HCT116 (cell line): ENCODE data around the gene MTREX. TPM values are rescaled to one million over a fixed set of nuclear protein-coding genes. Genes with fewer than 3 reads are reported as not detected.

Experiments used
- ATAC-seq: fragments of 200-7000 bp; cut with Tn5 transposase; 2 replicates; pipeline ENCODE4 v1.9.1; 2020; ENCODE audit warnings: mild to moderate bottlenecking, moderate library complexity
- BruUV-seq: library from RNA; stranded (reverse); fragments of 400-500 nt; replicated peaks from 2 replicates; lab custom pipeline; 2021; lab: Mats Ljungman, UMichigan
- CTCF ChIA-PET: fragments of 300-600 bp; sonication (Branson Sonifier 250); formaldehyde crosslinking; loops from one replicate; lab custom pipeline; 2021; ENCODE audit warnings: antibody characterized with exemption; lab: Charles Lee
- POLR2A ChIA-PET: fragments of 300-600, 350-600 bp; sonication (Branson Sonifier 250); formaldehyde crosslinking; loops from one replicate; lab custom pipeline; 2021; ENCODE audit warnings: antibody characterized with exemption; lab: Charles Lee
- RAD21 ChIA-PET, 2 experiments: fragments of 300-600 bp; sonication (Branson Sonifier 250); formaldehyde crosslinking; loops; one replicate each; lab custom pipeline; 2023; ENCODE audit warnings: low total read pairs in 2 of 2; ENCODE audit not compliant: uncharacterized antibody in 2 of 2, unreplicated experiment in 2 of 2, low non-redundant PET in 1 of 2; lab: Charles Lee
- DNase-seq: peaks from one replicate; pipeline ENCODE4 v3.0.0-alpha.2; 2010; ENCODE audit warnings: low read depth, low spot score
- H2AFZ ChIP-seq: fragments of 200-600 bp; shearing (Covaris generic), sonication (generic); 2 replicates; pipeline ENCODE4 v1.6.1; 2017; ENCODE audit warnings: low read depth, mixed run types, mixed read lengths, antibody characterized with exemption, low read length; ENCODE audit not compliant: poor library complexity, severe bottlenecking
- H3K27ac ChIP-seq: 2 replicates; pipeline ENCODE4 v1.5.1; 2012; ENCODE audit warnings: low read depth, low read length
- H3K27me3 ChIP-seq: fragments of 200-600 bp; sonication (generic); 2 replicates; pipeline ENCODE4 v1.6.1; 2016; ENCODE audit warnings: mixed run types, low read length, mixed read lengths; ENCODE audit not compliant: insufficient read depth
- H3K36me3 ChIP-seq, 2 experiments: fragments of 200-500 bp in 1 of 2; fragments of 200-600 bp in 1 of 2; sonication (Bioruptor generic) in 1 of 2; sonication (generic) in 1 of 2; 2 replicates each; pipeline versions ENCODE4 v1.5.1 to v1.6.1; 2014 to 2016; ENCODE audit warnings: low read length in 2 of 2, inconsistent platforms in 1 of 2, mixed read lengths in 1 of 2, mixed run types in 1 of 2; ENCODE audit not compliant: insufficient read depth in 2 of 2, control insufficient read depth in 1 of 2
- H3K4me1 ChIP-seq, 2 experiments: fragments of 200-600 bp in 1 of 2; sonication (generic) in 1 of 2; 2 replicates each; pipeline versions ENCODE4 v1.5.1 to v1.6.1; 2012 to 2017; ENCODE audit warnings: low read length in 2 of 2, inconsistent platforms in 1 of 2, mild to moderate bottlenecking in 1 of 2, mixed read lengths in 1 of 2, mixed run types in 1 of 2, moderate library complexity in 1 of 2; ENCODE audit not compliant: insufficient read depth in 2 of 2, control insufficient read depth in 1 of 2
- H3K4me2 ChIP-seq: fragments of 200-600 bp; sonication (generic); 2 replicates; pipeline ENCODE4 v1.6.1; 2017; ENCODE audit warnings: mixed run types, low read length, mixed read lengths
- H3K4me3 ChIP-seq, 2 experiments: fragments of 200-600 bp in 1 of 2; sonication (generic) in 1 of 2; replicated peaks in 1 of 2; 2 replicates each; pipeline ENCODE4 v1.5.1; 2011 to 2016; ENCODE audit warnings: low read length in 2 of 2, control low read depth in 1 of 2, low read depth in 1 of 2, mild to moderate bottlenecking in 1 of 2, mixed read lengths in 1 of 2, mixed run types in 1 of 2
- H3K79me2 ChIP-seq: fragments of 200-600 bp; sonication (generic); 2 replicates; pipeline ENCODE4 v1.6.1; 2017; ENCODE audit warnings: mild to moderate bottlenecking, mixed run types, low read length, moderate library complexity, mixed read lengths; ENCODE audit not compliant: insufficient read depth
- H3K9ac ChIP-seq: fragments of 200-600 bp; sonication (generic); 2 replicates; pipeline ENCODE4 v1.6.1; 2016; ENCODE audit warnings: low read length, mixed read lengths
- H3K9me2 ChIP-seq: fragments of 200-600 bp; sonication (generic), shearing (Covaris generic); 2 replicates; pipeline ENCODE4 v1.6.1; 2017; ENCODE audit warnings: mixed run types, mild to moderate bottlenecking, moderate library complexity; ENCODE audit not compliant: insufficient read depth
- H3K9me3 ChIP-seq, 2 experiments: fragments of 200-500 bp in 1 of 2; fragments of 200-600 bp in 1 of 2; sonication (Bioruptor generic) in 1 of 2; sonication (generic) in 1 of 2; 2 replicates each; pipeline ENCODE4 v1.6.1; 2014 to 2017; ENCODE audit warnings: low read length in 2 of 2, mixed read lengths in 2 of 2, inconsistent platforms in 1 of 2, low read depth in 1 of 2, mild to moderate bottlenecking in 1 of 2, mixed run types in 1 of 2, moderate library complexity in 1 of 2; ENCODE audit not compliant: control insufficient read depth in 1 of 2, insufficient read depth in 1 of 2
- H4K20me1 ChIP-seq: fragments of 200-600 bp; sonication (generic), shearing (Covaris generic); 2 replicates; pipeline ENCODE4 v1.6.1; 2017; ENCODE audit warnings: mixed run types, mild to moderate bottlenecking, moderate library complexity; ENCODE audit not compliant: insufficient read depth
- CEBPB ChIP-seq: IDR thresholded peaks from 2 replicates; pipeline ENCODE4 v1.6.1; 2012; ENCODE audit warnings: low read depth
- CTCF ChIP-seq, 3 experiments: fragments of 200-600 bp in 1 of 3; sonication (generic) in 1 of 3; IDR thresholded peaks in 2 of 3; conservative IDR thresholded peaks in 1 of 3; 2 replicates each; pipeline ENCODE4 v1.5.1; 2012 to 2017; ENCODE audit warnings: low read depth in 2 of 3, low read length in 2 of 3, antibody characterized with exemption in 1 of 3, borderline replicate concordance in 1 of 3, control low read depth in 1 of 3, mild to moderate bottlenecking in 1 of 3, mixed read lengths in 1 of 3, mixed run types in 1 of 3, moderate library complexity in 1 of 3; ENCODE audit not compliant: insufficient read depth in 1 of 3
- EGR1 ChIP-seq: IDR thresholded peaks from 2 replicates; pipeline ENCODE4 v1.6.1; 2012; ENCODE audit warnings: low read depth
- EZH2 ChIP-seq: fragments of 200-600 bp; sonication (generic); IDR thresholded peaks from 2 replicates; pipeline ENCODE4 v1.6.1; 2017; ENCODE audit warnings: antibody characterized with exemption, mixed run types
- EZH2phosphoT487 ChIP-seq: fragments of 200-600 bp; IDR thresholded peaks from 2 replicates; pipeline ENCODE4 v1.6.1; 2018; ENCODE audit warnings: antibody characterized with exemption, borderline replicate concordance
- FOSL1 ChIP-seq: IDR thresholded peaks from 2 replicates; pipeline ENCODE4 v1.6.1; 2012; ENCODE audit warnings: low read depth
- MAX ChIP-seq: IDR thresholded peaks from 2 replicates; pipeline ENCODE4 v1.6.1; 2012
- POLR2A ChIP-seq: IDR thresholded peaks from 2 replicates; pipeline ENCODE4 v1.7.0; 2011; ENCODE audit warnings: borderline replicate concordance; ENCODE audit not compliant: insufficient read depth, insufficient read length; ENCODE audit errors: extremely low read depth
- POLR2AphosphoS5 ChIP-seq: IDR thresholded peaks from 2 replicates; pipeline ENCODE4 v1.6.1; 2011; ENCODE audit warnings: mild to moderate bottlenecking, low read depth, low read length, moderate library complexity
- ZFX ChIP-seq: fragments of 450-650 bp; IDR thresholded peaks from 2 replicates; pipeline ENCODE4 v1.6.1; 2017
- intact Hi-C: fragments of 100-400 bp; cut with micrococcal nuclease; formaldehyde crosslinking; loops from 2 replicates; pipeline ENCODE4 v1.10.0; 2022
- total RNA-seq: library from RNA; stranded (reverse); gene quantifications from one replicate; pipeline ENCODE4 v1.2.1, GENCODE V29; 2021; ENCODE audit not compliant: unreplicated experiment

The MTREX gene
- total RNA-seq, 1 experiment from 2014 or later = 101 TPM

GRCh38 chr5:55304584-55304983 is 3.2 kb upstream of the MTREX start:
- no peak overlapping the region for H3K4me3 ChIP-seq
- ATAC-seq (no peak), DNase-seq (no peak)
- no peaks in the 10 kb centered on the region for H3K9me2 ChIP-seq
- TF ChIP-seq POLR2AphosphoS5 = no peak
- no peak for TF ChIP-seq CEBPB
- no peak for TF ChIP-seq MAX
- TF ChIP-seq EZH2 = no peak
- no peak for TF ChIP-seq EZH2phosphoT487
- H3K4me1 ChIP-seq = peaks cover 11 to 15% of the 10 kb centered on the region in 2 experiments
- no peak overlapping the region for H2AFZ ChIP-seq
- no peaks in the 10 kb centered on the region for H3K27me3 ChIP-seq
- peaks cover 92% of the 10 kb centered on the region for H3K79me2 ChIP-seq
- intact Hi-C loops = loop anchor here (10.0 kb wide), 1 partner anchor 1050 kb away; no protein-coding TSS in a partner anchor
- 0 out of 2 replicates have a peak, but pooled peaks cover 6% of the 10 kb centered on the region for H4K20me1 ChIP-seq
- CTCF ChIA-PET = no interaction called here
- H3K27ac ChIP-seq = no peak overlapping the region
- POLR2A ChIA-PET = no interaction called here
- no peak overlapping the region for H3K9ac ChIP-seq
- H3K4me2 ChIP-seq = no peak overlapping the region
- RAD21 ChIA-PET = no interaction called here
- no TSS peak for BruUV-seq
- H3K9me3 ChIP-seq = peaks cover 3 to 10% of the 10 kb centered on the region in 2 experiments; a peak in 2 of 4 replicates
- H3K36me3 ChIP-seq = peaks cover 0 to 14% of the 10 kb centered on the region in 2 experiments; a peak in 1 of 4 replicates

GRCh38 chr5:55305345-55305744 is 2.4 kb upstream of the MTREX start:
- Histone ChIP-seq H3K27ac (no peak overlapping the region), H4K20me1 (0 out of 2 replicates have a peak, but pooled peaks cover 8% of the 10 kb centered on the region), H2AFZ (no peak overlapping the region), H3K79me2 (peaks cover 95% of the 10 kb centered on the region), H3K4me3 (no peak overlapping the region), H3K36me3 (peaks cover 0 to 14% of the 10 kb centered on the region in 2 experiments; a peak in 1 of 4 replicates), H3K27me3 (no peaks in the 10 kb centered on the region), H3K9me2 (no peaks in the 10 kb centered on the region), H3K9ac (no peak overlapping the region), H3K4me1 (peaks cover 18 to 19% of the 10 kb centered on the region in 2 experiments), H3K4me2 (peak overlapping the region; percentile 87; the same call in 1 of the 2 replicates), H3K9me3 (peaks cover 3 to 10% of the 10 kb centered on the region in 2 experiments; a peak in 2 of 4 replicates)
- BruUV-seq = no TSS peak
- RAD21 ChIA-PET = no interaction called here
- TF ChIP-seq POLR2A (no peak), CTCF (IDR thresholded peaks at IDR 0.05 in 2 of 3, conservative IDR thresholded peaks at IDR 0.05 in 1 of 3; ENCODE audit: borderline replicate concordance in 1 of 3, insufficient read depth in 1 of 3, low read depth in 2 of 3, low read length in 2 of 3) (no peak), ZFX (no peak), EGR1 (no peak), EZH2phosphoT487 (no peak), FOSL1 (no peak), EZH2 (no peak)
- CTCF ChIA-PET = no interaction called here
- no peak for DNase-seq
- POLR2A ChIA-PET = no interaction called here
- intact Hi-C loops = loop anchor here (5.0 to 10.0 kb wide), 2 partner anchors 133 to 1049 kb away; partner anchors contain the start of gene CDC20B
- no peak for ATAC-seq
